ENCODE measurements around the gene PHACTR1. TPM values are rescaled to one million over a fixed set of nuclear protein-coding genes. Genes with fewer than 3 reads are reported as not detected.

The PHACTR1 gene
- total and polyA plus RNA-seq, 2 donors, result 3.1 to 6.3 TPM

DNA sequence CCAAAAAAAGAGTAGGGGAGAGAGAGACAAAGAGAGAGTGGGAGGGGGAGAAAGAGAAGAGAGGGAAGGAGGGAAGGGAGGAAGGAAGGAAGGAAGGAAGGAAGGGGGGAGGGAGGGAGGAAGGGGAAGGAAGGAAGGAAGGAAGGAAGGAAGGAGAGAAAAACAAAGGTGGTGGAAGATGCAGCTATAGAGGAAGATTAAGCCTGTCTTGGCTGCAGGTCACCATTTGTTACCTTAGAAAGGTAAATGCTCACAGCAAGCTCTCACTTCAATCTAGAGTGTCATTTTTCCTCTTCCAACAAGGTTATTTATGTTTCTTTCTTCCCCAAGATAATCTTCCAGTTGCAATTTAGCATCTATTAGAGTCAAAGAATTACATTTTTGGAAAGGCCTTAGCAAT lies 284.0 kb downstream of the PHACTR1 start:
- H3K9me3 ChIP-seq (ENCODE audit: control insufficient read depth in 2 of 2, insufficient read depth in 1 of 2, low read length in 1 of 2), result no peaks in the 10 kb centered on the region
- no peaks in the 10 kb centered on the region for H3K27me3 ChIP-seq (ENCODE audit: control insufficient read depth in 2 of 2, insufficient read depth in 1 of 2, low read length in 1 of 2)
- H3K4me1 ChIP-seq (ENCODE audit: control insufficient read depth in 2 of 2, insufficient read depth in 2 of 2, low read length in 2 of 2), result no peaks in the 10 kb centered on the region
- H3K27ac ChIP-seq (ENCODE audit: low read depth in 1 of 2, low read length in 1 of 2), result no peak overlapping the region
- no peaks in the 10 kb centered on the region for H3K36me3 ChIP-seq (ENCODE audit: control insufficient read depth in 2 of 2, insufficient read depth in 2 of 2, low read length in 1 of 2)
- no peak overlapping the region for H3K4me3 ChIP-seq (ENCODE audit: low read length in 2 of 2)
- DNase-seq (ENCODE audit: low read depth in 6 of 9, low spot score in 9 of 9), result no peak

DNA sequence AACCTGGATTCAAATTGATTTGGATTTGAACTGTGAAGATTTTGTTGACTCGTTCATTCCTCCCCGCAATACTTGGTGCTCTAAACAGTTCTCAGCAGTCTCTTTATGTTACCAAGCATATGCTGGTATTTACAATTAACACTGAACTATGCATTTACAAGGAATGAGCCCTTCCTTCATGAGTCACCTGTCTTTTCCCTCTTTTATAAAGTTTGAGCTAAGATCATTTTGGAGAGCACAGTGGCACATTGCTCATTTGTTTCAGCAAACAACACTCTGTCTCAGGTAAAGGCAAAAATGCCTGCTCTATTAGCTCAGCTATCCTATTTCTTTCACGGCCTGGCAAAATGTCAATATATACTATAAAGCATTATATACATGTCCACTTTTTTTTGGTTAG lies 285.4 kb downstream of the PHACTR1 start:
- H3K4me3 ChIP-seq (ENCODE audit: low read length in 2 of 2), result no peak overlapping the region
- H3K4me1 ChIP-seq (ENCODE audit: control insufficient read depth in 2 of 2, insufficient read depth in 2 of 2, low read length in 2 of 2), result no peaks in the 10 kb centered on the region
- no peaks in the 10 kb centered on the region for H3K36me3 ChIP-seq (ENCODE audit: control insufficient read depth in 2 of 2, insufficient read depth in 2 of 2, low read length in 1 of 2)
- 97% methylated on average over 3 of the region's 3 CpGs for WGBS
- no peak overlapping the region for H3K27ac ChIP-seq (ENCODE audit: low read depth in 1 of 2, low read length in 1 of 2)
- no peaks in the 10 kb centered on the region for H3K27me3 ChIP-seq (ENCODE audit: control insufficient read depth in 2 of 2, insufficient read depth in 1 of 2, low read length in 1 of 2)
- no peak for DNase-seq (ENCODE audit: low read depth in 6 of 9, low spot score in 9 of 9)
- H3K9me3 ChIP-seq (ENCODE audit: control insufficient read depth in 2 of 2, insufficient read depth in 1 of 2, low read length in 1 of 2), result no peaks in the 10 kb centered on the region

DNA sequence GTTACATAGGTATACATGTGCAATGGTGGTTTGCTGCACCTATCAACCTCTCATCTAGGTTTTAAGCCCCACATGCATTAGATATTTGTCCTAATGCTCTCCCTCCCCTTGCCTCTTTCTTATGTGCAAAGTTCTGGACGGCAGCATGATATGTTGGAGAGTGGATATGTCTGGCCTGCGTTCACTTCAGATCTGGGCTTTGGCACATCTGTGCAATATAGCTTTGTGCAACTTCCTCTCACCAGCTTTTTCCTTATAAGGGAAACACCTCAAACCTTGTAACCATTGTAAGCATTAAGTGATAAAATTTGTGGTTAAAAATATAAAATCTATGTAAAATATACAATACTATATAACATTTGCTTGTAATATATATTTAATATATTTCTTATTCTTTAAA lies 288.0 kb downstream of the PHACTR1 start:
- Histone ChIP-seq H3K36me3 (ENCODE audit: control insufficient read depth in 2 of 2, insufficient read depth in 2 of 2, low read length in 1 of 2) (no peaks in the 10 kb centered on the region), H3K9me3 (ENCODE audit: control insufficient read depth in 2 of 2, insufficient read depth in 1 of 2, low read length in 1 of 2) (no peaks in the 10 kb centered on the region), H3K4me3 (ENCODE audit: low read length in 2 of 2) (no peak overlapping the region), H3K27ac (ENCODE audit: low read depth in 1 of 2, low read length in 1 of 2) (no peak overlapping the region), H3K27me3 (ENCODE audit: control insufficient read depth in 2 of 2, insufficient read depth in 1 of 2, low read length in 1 of 2) (no peaks in the 10 kb centered on the region), H3K4me1 (ENCODE audit: control insufficient read depth in 2 of 2, insufficient read depth in 2 of 2, low read length in 2 of 2) (no peaks in the 10 kb centered on the region)
- whole genome bisulfite sequencing, result 22% methylated on average over 2 of the region's 2 CpGs
- no peak for DNase-seq (ENCODE audit: low read depth in 6 of 9, low spot score in 9 of 9)

DNA sequence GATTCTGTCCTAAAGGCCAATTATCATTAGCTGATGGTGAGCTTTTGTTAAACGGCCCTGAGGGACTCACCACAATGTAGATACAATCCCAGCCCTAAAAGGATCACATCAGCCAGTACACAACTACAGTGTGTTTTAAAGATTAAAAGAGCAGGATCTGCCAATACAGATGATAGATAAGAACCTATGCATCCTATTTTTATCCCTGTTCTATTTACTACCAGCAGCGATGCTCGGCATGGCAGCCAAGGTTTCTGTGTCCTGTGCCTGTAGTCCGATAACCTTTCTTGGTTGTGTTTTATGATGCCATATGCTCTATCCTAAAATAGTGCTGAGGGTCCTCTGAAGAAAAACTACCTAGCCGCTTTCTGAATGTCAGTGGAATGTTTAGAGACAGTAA lies 289.4 kb downstream of the PHACTR1 start:
- no peaks in the 10 kb centered on the region for H3K4me1 ChIP-seq (ENCODE audit: control insufficient read depth in 2 of 2, insufficient read depth in 2 of 2, low read length in 2 of 2)

DNA sequence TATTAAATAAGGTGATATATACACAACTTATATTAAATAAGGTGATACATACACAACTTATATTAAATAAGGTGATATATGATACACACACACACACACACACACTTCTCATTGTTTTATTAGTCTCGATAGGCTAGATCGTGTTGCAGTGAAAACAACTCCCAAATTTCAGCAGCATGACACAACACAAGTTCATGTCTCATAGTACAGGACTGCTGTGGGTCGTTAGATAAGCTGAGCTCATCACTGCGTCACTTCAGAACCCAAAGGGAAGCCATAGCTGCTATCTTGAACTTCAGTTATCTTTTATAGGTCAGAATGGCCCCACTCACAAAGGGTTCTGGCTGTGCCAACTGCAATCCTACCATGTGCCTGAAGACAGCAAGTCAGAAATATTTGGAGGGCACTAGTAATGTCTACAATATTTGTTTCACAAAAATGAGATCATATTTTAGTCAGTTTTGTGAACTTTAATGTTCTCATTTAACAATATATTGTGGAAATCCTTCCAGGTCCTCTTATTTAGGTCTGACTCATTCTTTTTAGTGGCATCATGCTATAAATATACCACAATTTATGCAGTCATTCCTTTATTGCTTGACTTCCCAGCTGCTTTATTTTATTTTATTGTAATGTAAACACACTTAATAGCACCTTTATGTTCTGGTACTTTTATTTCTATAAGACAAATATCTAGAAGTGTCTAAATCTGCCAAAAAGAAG lies 290.2 kb downstream of the PHACTR1 start:
- H3K36me3 ChIP-seq (ENCODE audit: control insufficient read depth in 2 of 2, insufficient read depth in 2 of 2, low read length in 1 of 2), result no peaks in the 10 kb centered on the region
- no peak overlapping the region for H3K27ac ChIP-seq (ENCODE audit: low read depth in 1 of 2, low read length in 1 of 2)
- 80% methylated on average over 4 of the region's 4 CpGs for WGBS
- H3K27me3 ChIP-seq (ENCODE audit: control insufficient read depth in 2 of 2, insufficient read depth in 1 of 2, low read length in 1 of 2), result peaks cover under 1 to 2% of the 10 kb centered on the region in 2 donors
- no peaks in the 10 kb centered on the region for H3K9me3 ChIP-seq (ENCODE audit: control insufficient read depth in 2 of 2, insufficient read depth in 1 of 2, low read length in 1 of 2)
- no peak for DNase-seq (ENCODE audit: low read depth in 6 of 9, low spot score in 9 of 9)
- no peaks in the 10 kb centered on the region for H3K4me1 ChIP-seq (ENCODE audit: control insufficient read depth in 2 of 2, insufficient read depth in 2 of 2, low read length in 2 of 2)
- no peak overlapping the region for H3K4me3 ChIP-seq (ENCODE audit: low read length in 2 of 2)

More for the DNA sequence above, 289.4 kb downstream of the PHACTR1 start:
- WGBS, result 96% methylated on average over 5 of the region's 5 CpGs
- H3K9me3 ChIP-seq (ENCODE audit: control insufficient read depth in 2 of 2, insufficient read depth in 1 of 2, low read length in 1 of 2), result no peaks in the 10 kb centered on the region
- no peak for DNase-seq (ENCODE audit: low read depth in 6 of 9, low spot score in 9 of 9)
- H3K27ac ChIP-seq (ENCODE audit: low read depth in 1 of 2, low read length in 1 of 2), result no peak overlapping the region
- peaks cover 0 to under 1% of the 10 kb centered on the region in 2 donors for H3K27me3 ChIP-seq (ENCODE audit: control insufficient read depth in 2 of 2, insufficient read depth in 1 of 2, low read length in 1 of 2)
- H3K36me3 ChIP-seq (ENCODE audit: control insufficient read depth in 2 of 2, insufficient read depth in 2 of 2, low read length in 1 of 2), result no peaks in the 10 kb centered on the region
- no peak overlapping the region for H3K4me3 ChIP-seq (ENCODE audit: low read length in 2 of 2)

DNA sequence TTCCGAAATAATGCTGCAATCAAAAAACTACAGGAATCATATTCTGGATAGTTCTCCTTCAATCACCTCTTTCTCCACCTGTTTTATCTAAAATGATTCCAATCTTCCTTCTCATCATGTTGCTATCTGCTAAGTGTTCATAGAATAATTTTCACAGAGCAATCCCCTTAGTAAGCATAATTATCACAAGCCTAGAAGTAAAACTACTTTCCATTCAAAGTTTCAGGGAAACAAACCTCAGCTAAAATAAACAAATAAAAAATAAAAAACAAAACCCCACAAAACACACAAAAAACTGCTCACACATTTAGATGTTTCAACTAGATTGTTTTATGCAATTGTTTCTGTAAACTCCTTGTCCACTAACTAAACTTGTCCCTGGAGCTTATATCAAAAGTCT lies 291.2 kb downstream of the PHACTR1 start:
- peaks cover 1 to 6% of the 10 kb centered on the region in 2 donors for H3K4me1 ChIP-seq (ENCODE audit: control insufficient read depth in 2 of 2, insufficient read depth in 2 of 2, low read length in 2 of 2)

DNA sequence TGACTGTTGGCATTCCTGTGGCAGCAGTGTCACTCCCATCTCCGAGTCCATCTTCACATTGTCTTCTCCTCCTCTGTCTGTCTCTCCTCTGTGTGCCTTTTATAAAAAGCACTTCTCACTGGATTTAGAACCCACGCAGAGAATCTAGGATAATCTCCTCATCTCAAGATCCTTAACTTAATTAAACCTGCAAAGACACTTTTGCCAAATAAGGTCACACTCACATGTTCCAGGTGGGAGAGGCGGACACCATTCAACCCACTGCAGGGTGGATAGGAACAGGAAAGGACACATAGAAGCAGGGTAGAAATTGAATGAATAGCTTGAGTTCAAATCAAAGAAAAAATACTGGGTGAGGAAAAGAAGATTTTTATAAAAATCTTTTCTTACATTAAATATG lies 292.5 kb downstream of the PHACTR1 start:
- H3K36me3 ChIP-seq (ENCODE audit: control insufficient read depth in 2 of 2, insufficient read depth in 2 of 2, low read length in 1 of 2), result no peaks in the 10 kb centered on the region
- peaks cover 9 to 13% of the 10 kb centered on the region in 2 donors for H3K4me1 ChIP-seq (ENCODE audit: control insufficient read depth in 2 of 2, insufficient read depth in 2 of 2, low read length in 2 of 2)
- no peaks in the 10 kb centered on the region for H3K9me3 ChIP-seq (ENCODE audit: control insufficient read depth in 2 of 2, insufficient read depth in 1 of 2, low read length in 1 of 2)
- 98% methylated on average over 3 of the region's 3 CpGs for WGBS
- no peak overlapping the region for H3K4me3 ChIP-seq (ENCODE audit: low read length in 2 of 2)
- H3K27me3 ChIP-seq (ENCODE audit: control insufficient read depth in 2 of 2, insufficient read depth in 1 of 2, low read length in 1 of 2), result peaks cover 11 to 23% of the 10 kb centered on the region in 2 donors
- H3K27ac ChIP-seq (ENCODE audit: low read depth in 1 of 2, low read length in 1 of 2), result no peak overlapping the region
- no peak for DNase-seq (ENCODE audit: low read depth in 6 of 9, low spot score in 9 of 9)

More for the DNA sequence above, 291.2 kb downstream of the PHACTR1 start:
- 98% methylated on average over 1 of the region's 1 CpG for WGBS
- Histone ChIP-seq H3K4me3 (ENCODE audit: low read length in 2 of 2) (no peak overlapping the region), H3K9me3 (ENCODE audit: control insufficient read depth in 2 of 2, insufficient read depth in 1 of 2, low read length in 1 of 2) (no peaks in the 10 kb centered on the region), H3K36me3 (ENCODE audit: control insufficient read depth in 2 of 2, insufficient read depth in 2 of 2, low read length in 1 of 2) (no peaks in the 10 kb centered on the region), H3K27ac (ENCODE audit: low read depth in 1 of 2, low read length in 1 of 2) (no peak overlapping the region), H3K27me3 (ENCODE audit: control insufficient read depth in 2 of 2, insufficient read depth in 1 of 2, low read length in 1 of 2) (peaks cover 3 to 11% of the 10 kb centered on the region in 2 donors)
- DNase-seq (ENCODE audit: low read depth in 6 of 9, low spot score in 9 of 9), result no peak

DNA sequence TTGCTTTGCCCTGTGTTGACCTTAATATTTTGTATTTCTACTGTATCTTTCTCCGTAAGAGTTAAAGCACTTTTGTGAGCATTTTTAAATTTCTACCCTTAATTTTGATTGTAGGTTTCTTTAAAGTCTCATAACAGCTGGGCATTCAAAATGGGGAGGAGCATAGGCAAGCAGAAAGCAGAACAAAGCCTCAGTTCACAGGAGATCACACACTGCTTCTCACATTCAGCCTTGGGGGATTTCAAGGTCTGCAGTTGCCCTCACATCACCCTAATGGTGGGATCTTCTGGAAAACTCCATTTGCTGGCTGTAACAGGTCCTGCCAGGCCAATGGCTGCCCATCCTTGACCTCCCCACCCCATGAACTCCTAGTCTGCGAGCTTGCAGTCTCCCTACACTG lies 292.9 kb downstream of the PHACTR1 start:
- Histone ChIP-seq H3K27ac (ENCODE audit: low read depth in 1 of 2, low read length in 1 of 2) (no peak overlapping the region), H3K4me3 (ENCODE audit: low read length in 2 of 2) (no peak overlapping the region), H3K4me1 (ENCODE audit: control insufficient read depth in 2 of 2, insufficient read depth in 2 of 2, low read length in 2 of 2) (peaks cover 9 to 13% of the 10 kb centered on the region in 2 donors), H3K27me3 (ENCODE audit: control insufficient read depth in 2 of 2, insufficient read depth in 1 of 2, low read length in 1 of 2) (peaks cover 16 to 27% of the 10 kb centered on the region in 2 donors), H3K9me3 (ENCODE audit: control insufficient read depth in 2 of 2, insufficient read depth in 1 of 2, low read length in 1 of 2) (no peaks in the 10 kb centered on the region), H3K36me3 (ENCODE audit: control insufficient read depth in 2 of 2, insufficient read depth in 2 of 2, low read length in 1 of 2) (no peaks in the 10 kb centered on the region)
- DNase-seq (ENCODE audit: low read depth in 6 of 9, low spot score in 9 of 9), result no peak
- 96% methylated on average over 2 of the region's 2 CpGs for WGBS

DNA sequence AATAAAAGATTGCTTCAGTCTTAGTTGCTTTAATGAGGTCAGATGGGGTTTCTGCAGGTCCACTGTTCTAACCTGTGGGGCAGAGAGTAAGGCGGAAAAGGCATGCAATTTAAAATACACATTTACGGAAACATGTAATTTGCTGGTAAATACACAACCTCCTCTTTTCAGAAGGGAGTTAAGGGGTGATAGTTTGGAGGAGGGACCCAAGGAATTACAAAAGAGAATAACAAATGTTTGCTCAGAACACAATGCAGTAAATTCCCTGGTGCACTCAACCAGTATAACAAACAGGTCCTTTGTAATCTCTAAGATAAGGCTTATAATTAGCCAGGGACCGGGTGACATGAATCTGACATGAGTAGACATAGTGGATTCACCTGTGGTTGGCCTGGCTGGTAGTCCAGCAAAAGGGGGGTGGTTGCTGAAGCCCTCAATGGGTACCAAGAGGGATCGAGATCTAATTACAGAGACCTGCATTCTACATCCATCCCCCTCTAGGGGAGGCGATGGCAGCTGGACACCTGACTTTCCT lies 295.1 kb downstream of the PHACTR1 start:
- no peak for DNase-seq (ENCODE audit: low read depth in 6 of 9, low spot score in 9 of 9)
- H3K4me1 ChIP-seq (ENCODE audit: control insufficient read depth in 2 of 2, insufficient read depth in 2 of 2, low read length in 2 of 2), result peaks cover 9 to 13% of the 10 kb centered on the region in 2 donors
- peaks cover 19 to 44% of the 10 kb centered on the region in 2 donors for H3K27me3 ChIP-seq (ENCODE audit: control insufficient read depth in 2 of 2, insufficient read depth in 1 of 2, low read length in 1 of 2)
- WGBS, result 94% methylated on average over 5 of the region's 5 CpGs
- H3K36me3 ChIP-seq (ENCODE audit: control insufficient read depth in 2 of 2, insufficient read depth in 2 of 2, low read length in 1 of 2), result no peaks in the 10 kb centered on the region
- no peaks in the 10 kb centered on the region for H3K9me3 ChIP-seq (ENCODE audit: control insufficient read depth in 2 of 2, insufficient read depth in 1 of 2, low read length in 1 of 2)
- H3K27ac ChIP-seq (ENCODE audit: low read depth in 1 of 2, low read length in 1 of 2), result peak overlapping the region in 1 of 2 donors; percentile 2
- no peak overlapping the region for H3K4me3 ChIP-seq (ENCODE audit: low read length in 2 of 2)

All from thymus (tissue), 11 donors.